Ovary (tissue), 9 donors: ENCODE data around the gene TM9SF4. TPM values are rescaled to one million over a fixed set of nuclear protein-coding genes. Genes with fewer than 3 reads are reported as not detected.

Experiments used
- DNase-seq, 5 donors: peaks; one replicate each; pipeline ENCODE4 v3.0.0-alpha.2; 2019 to 2020
- H3K27ac ChIP-seq, 2 donors: fragments of 200-600 bp; one replicate each; pipeline versions ENCODE4 v1.5.1 to v1.8.0; 2019 to 2022
- H3K27me3 ChIP-seq: fragments of 200-600 bp; one replicate; pipeline ENCODE4 v1.8.0; 2022
- H3K36me3 ChIP-seq: fragments of 200-600 bp; sonication (generic); one replicate; pipeline ENCODE4 v1.5.1; 2019
- H3K4me1 ChIP-seq: one replicate; pipeline ENCODE4 v1.8.1; 2013; ENCODE audit warnings: mild to moderate bottlenecking, moderate library complexity; ENCODE audit not compliant: insufficient read depth
- H3K4me3 ChIP-seq: fragments of 200-600 bp; sonication (generic); one replicate; pipeline ENCODE4 v1.5.1; 2017
- H3K9me3 ChIP-seq, 2 donors: fragments of 200-600 bp in 1 of 2; sonication (generic) in 1 of 2; one replicate each; pipeline versions ENCODE4 v1.5.1 to v1.8.1; 2013 to 2019; ENCODE audit warnings: mild to moderate bottlenecking in 1 of 2, moderate library complexity in 1 of 2
- CTCF ChIP-seq, 3 donors: fragments of 450-650 bp in 2 of 3; fragments of 200-600 bp in 1 of 3; IDR thresholded peaks; one replicate each; pipeline versions ENCODE4 v1.5.1 to v1.8.0; 2016 to 2022; ENCODE audit warnings: antibody characterized with exemption in 3 of 3, mild to moderate bottlenecking in 1 of 3
- EP300 ChIP-seq: sonication (generic); formaldehyde crosslinking; IDR thresholded peaks from one replicate; pipeline ENCODE4 v1.6.1; 2017; ENCODE audit warnings: antibody characterized with exemption
- POLR2A ChIP-seq: fragments of 450-650 bp; IDR thresholded peaks from one replicate; pipeline ENCODE4 v1.6.1; 2017; ENCODE audit warnings: antibody characterized with exemption, mild to moderate bottlenecking, moderate library complexity
- WGBS, 3 donors: extraction: QIAGEN DNeasy Blood & Tissue Kit in 1 of 3; methylation state at CpG; one replicate each; pipeline versions ENCODE4 v1.1.5 to v1.1.7; 2013 to 2017; 5-methylcytosine and 5-hydroxymethylcytosine counted together
- intact Hi-C, 4 donors: fragments of 100-400 bp; cut with DNase I; formaldehyde crosslinking; loops; one replicate each; pipeline versions ENCODE4 v1.11.0 to v1.15.1; 2022 to 2023
- polyA plus RNA-seq, 2 donors: library from polyadenylated mRNA; stranded (reverse); fragments of 200-250 nt in 1 of 2; fragments of 350-450 nt in 1 of 2; fragmentation: Illumina TruSeq in 1 of 2; extraction: RNeasy Lipid Tissue Mini Kit (QIAGEN cat#74804) in 1 of 2; gene quantifications; one replicate each; pipeline ENCODE4 v1.2.3, GENCODE V29; 2013 to 2014
- total RNA-seq, 7 donors: library from RNA; depleted of rRNA in 2 of 7; stranded (reverse); fragments of >200 nt in 2 of 7; fragmentation: NEBNext Ultra II Directional in 3 of 7; extraction: Animal tissue kit (Norgen Biotek cat#: 25700) in 3 of 7; gene quantifications; one replicate each; pipeline versions ENCODE4 v1.1.0 to v1.2.4, GENCODE V29; 2016 to 2023
- donor health status: DM: no; HTN: no; CAD: no; lungs with moderate emphysema.
- donor health status: DM: no; HTN: no; CAD: no.
- donor health status: Bipolar disorder and iron deficiency.
- donor health status: DM: yes; HTN: yes; CAD: no.
- donor health status: DM: no; HTN: no; CAD: no.
- donor health status: DM: yes; HTN: yes; CAD: no.

TM9SF4 gene
- total and polyA plus RNA-seq, 9 donors: 16.2 to 51.0 (median 37.2) TPM

- DNase-seq: no peak
- Histone ChIP-seq H3K36me3 (no peaks in the 10 kb centered on the region), H3K27ac (no peak overlapping the region), H3K27me3 (no peaks in the 10 kb centered on the region), H3K4me3 (no peak overlapping the region), H3K9me3 (no peaks in the 10 kb centered on the region), H3K4me1 (no peaks in the 10 kb centered on the region)
- no peak for TF ChIP-seq CTCF (IDR thresholded peaks at IDR 0.05)
- intact Hi-C loops: no loop called here
- WGBS, 3 donors: 83 to 99% (median 97%) methylated on average over 8 of the region's 8 CpGs
These were observed 17.4 kb downstream of the TM9SF4 start for GRCh38 chr20:32126919-32127318.

- Histone ChIP-seq H3K27me3 (no peaks in the 10 kb centered on the region), H3K36me3 (no peaks in the 10 kb centered on the region), H3K9me3 (no peaks in the 10 kb centered on the region), H3K27ac (no peak overlapping the region), H3K4me3 (no peak overlapping the region), H3K4me1 (no peaks in the 10 kb centered on the region)
- DNase-seq: no peak
- WGBS, 3 donors: 87 to 90% (median 88%) methylated on average over 5 of the region's 5 CpGs
- intact Hi-C loops: no loop called here
- TF ChIP-seq EP300: no peak
- TF ChIP-seq POLR2A: no peak
- no peak for TF ChIP-seq CTCF (IDR thresholded peaks at IDR 0.05)
These were observed 17.8 kb downstream of the TM9SF4 start for GRCh38 chr20:32127347-32127746.

GRCh38 chr20:32128167-32128566, 18.7 kb downstream of the TM9SF4 start:
- DNase-seq: no peak
- Histone ChIP-seq H3K4me3 (no peak overlapping the region), H3K27me3 (no peaks in the 10 kb centered on the region), H3K36me3 (no peaks in the 10 kb centered on the region), H3K4me1 (no peaks in the 10 kb centered on the region), H3K27ac (no peak overlapping the region), H3K9me3 (no peaks in the 10 kb centered on the region)
- intact Hi-C loops: no loop called here
- WGBS, 3 donors: 95 to 99% (median 98%) methylated on average over 2 of the region's 2 CpGs
- no peak for TF ChIP-seq CTCF (IDR thresholded peaks at IDR 0.05)
- no peak for TF ChIP-seq POLR2A
- no peak for TF ChIP-seq EP300

GRCh38 chr20:32129863-32130262, 20.3 kb downstream of the TM9SF4 start:
- 94 to 98% (median 95%) methylated on average over 5 of the region's 5 CpGs for WGBS, 3 donors
- no peak overlapping the region for H3K27ac ChIP-seq
- DNase-seq: no peak
- TF ChIP-seq CTCF (IDR thresholded peaks at IDR 0.05) (no peak), EP300 (no peak), POLR2A (no peak)
- no peaks in the 10 kb centered on the region for H3K36me3 ChIP-seq
- intact Hi-C loops: no loop called here
- no peaks in the 10 kb centered on the region for H3K9me3 ChIP-seq
- H3K27me3 ChIP-seq: no peaks in the 10 kb centered on the region
- H3K4me3 ChIP-seq: no peak overlapping the region
- H3K4me1 ChIP-seq: no peaks in the 10 kb centered on the region

- TF ChIP-seq EP300: no peak
- TF ChIP-seq POLR2A: no peak
- no peak for TF ChIP-seq CTCF (IDR thresholded peaks at IDR 0.05)
- 38 to 90% (median 83%) methylated on average over 2 of the region's 2 CpGs for WGBS, 3 donors
These were observed 20.8 kb downstream of the TM9SF4 start for GRCh38 chr20:32130352-32130751.

More at GRCh38 chr20:32130352-32130751, 20.8 kb downstream of the TM9SF4 start:
- no peaks in the 10 kb centered on the region for H3K4me1 ChIP-seq
- no peak overlapping the region for H3K4me3 ChIP-seq
- H3K9me3 ChIP-seq: no peaks in the 10 kb centered on the region
- no peaks in the 10 kb centered on the region for H3K27me3 ChIP-seq
- intact Hi-C loops: no loop called here
- no peak for DNase-seq
- no peak overlapping the region for H3K27ac ChIP-seq
- H3K36me3 ChIP-seq: no peaks in the 10 kb centered on the region
